ENCODE data around the gene MRPS35.

Gene MRPS35

GRCh38 chr12:27787559-27787958, 76.9 kb downstream of the MRPS35 start:
- no peaks in the 10 kb centered on the region for H3K27me3 Mint-ChIP-seq (ENCODE audit: low read depth)
- H3K27ac Mint-ChIP-seq, result peak overlapping the region in 1 of 3 experiments; percentile 46
- TF ChIP-seq, protein P1, sequence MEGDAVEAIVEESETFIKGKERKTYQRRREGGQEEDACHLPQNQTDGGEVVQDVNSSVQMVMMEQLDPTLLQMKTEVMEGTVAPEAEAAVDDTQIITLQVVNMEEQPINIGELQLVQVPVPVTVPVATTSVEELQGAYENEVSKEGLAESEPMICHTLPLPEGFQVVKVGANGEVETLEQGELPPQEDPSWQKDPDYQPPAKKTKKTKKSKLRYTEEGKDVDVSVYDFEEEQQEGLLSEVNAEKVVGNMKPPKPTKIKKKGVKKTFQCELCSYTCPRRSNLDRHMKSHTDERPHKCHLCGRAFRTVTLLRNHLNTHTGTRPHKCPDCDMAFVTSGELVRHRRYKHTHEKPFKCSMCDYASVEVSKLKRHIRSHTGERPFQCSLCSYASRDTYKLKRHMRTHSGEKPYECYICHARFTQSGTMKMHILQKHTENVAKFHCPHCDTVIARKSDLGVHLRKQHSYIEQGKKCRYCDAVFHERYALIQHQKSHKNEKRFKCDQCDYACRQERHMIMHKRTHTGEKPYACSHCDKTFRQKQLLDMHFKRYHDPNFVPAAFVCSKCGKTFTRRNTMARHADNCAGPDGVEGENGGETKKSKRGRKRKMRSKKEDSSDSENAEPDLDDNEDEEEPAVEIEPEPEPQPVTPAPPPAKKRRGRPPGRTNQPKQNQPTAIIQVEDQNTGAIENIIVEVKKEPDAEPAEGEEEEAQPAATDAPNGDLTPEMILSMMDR (IDR thresholded peaks at IDR 0.05; ENCODE audit: unreplicated experiment in 3 of 3), result no peak
- H3K36me3 Mint-ChIP-seq (ENCODE audit: low read depth), result peaks cover 48% of the 10 kb centered on the region
- no peaks in the 10 kb centered on the region for H3K9me3 Mint-ChIP-seq
- no peak overlapping the region for H3K4me3 Mint-ChIP-seq
- peaks cover 18% of the 10 kb centered on the region for H3K4me1 Mint-ChIP-seq

- Mint-ChIP-seq H3K36me3 (ENCODE audit: low read depth) (peaks cover 52% of the 10 kb centered on the region), H3K27me3 (ENCODE audit: low read depth) (no peaks in the 10 kb centered on the region), H3K4me3 (no peak overlapping the region), H3K4me1 (peaks cover 5% of the 10 kb centered on the region), H3K9me3 (no peaks in the 10 kb centered on the region), H3K27ac (no peak overlapping the region)
- TF ChIP-seq, protein P1 (IDR thresholded peaks at IDR 0.05; ENCODE audit: unreplicated experiment in 3 of 3), result no peak
Observed at GRCh38 chr12:27790179-27790578, 79.5 kb downstream of the MRPS35 start.

DNA sequence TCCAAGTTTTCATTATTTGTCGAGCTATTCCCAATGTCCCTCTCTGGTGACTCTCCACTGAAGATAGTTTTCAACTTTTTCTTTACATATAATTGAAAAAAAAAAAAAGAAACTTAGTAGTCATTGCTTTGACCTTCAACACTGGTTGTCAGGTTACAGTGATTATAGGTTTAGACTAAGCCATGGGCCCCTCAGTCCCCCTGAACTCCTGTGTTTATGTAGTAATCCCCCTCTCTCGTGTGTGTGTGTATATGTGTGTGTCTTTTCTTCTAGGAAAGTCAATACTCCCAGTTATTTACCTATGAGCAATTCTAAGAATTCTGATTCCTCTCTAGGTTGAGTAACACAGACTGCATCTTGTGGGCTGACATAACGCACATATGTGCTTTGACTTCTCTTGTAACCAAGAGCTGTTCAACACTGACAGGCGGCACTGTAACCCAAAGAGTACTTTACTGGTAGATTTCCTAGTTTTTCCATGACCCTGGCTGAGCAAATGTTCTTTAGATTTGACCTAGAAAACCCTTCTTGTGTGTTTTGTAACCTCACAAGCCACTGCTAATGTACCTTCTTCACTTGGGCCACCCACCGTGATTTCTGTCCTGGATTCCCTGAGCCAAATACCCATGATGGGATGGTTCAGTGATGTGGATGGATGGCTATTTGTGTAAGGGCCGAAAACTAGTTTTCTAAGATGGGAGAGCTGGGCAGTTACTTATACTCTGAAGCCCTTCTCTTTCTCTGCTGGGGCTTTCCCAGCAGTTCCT, 84.4 kb downstream of the MRPS35 start:
- no peaks in the 10 kb centered on the region for H3K27me3 Mint-ChIP-seq (ENCODE audit: low read depth)
- TF ChIP-seq, protein P1 (IDR thresholded peaks at IDR 0.05; ENCODE audit: unreplicated experiment in 3 of 3), result no peak
- peaks cover 60% of the 10 kb centered on the region for H3K36me3 Mint-ChIP-seq (ENCODE audit: low read depth)
- H3K9me3 Mint-ChIP-seq, result no peaks in the 10 kb centered on the region
- H3K4me1 Mint-ChIP-seq, result no peaks in the 10 kb centered on the region
- no peak overlapping the region for H3K4me3 Mint-ChIP-seq
- H3K27ac Mint-ChIP-seq, result no peak overlapping the region

DNA sequence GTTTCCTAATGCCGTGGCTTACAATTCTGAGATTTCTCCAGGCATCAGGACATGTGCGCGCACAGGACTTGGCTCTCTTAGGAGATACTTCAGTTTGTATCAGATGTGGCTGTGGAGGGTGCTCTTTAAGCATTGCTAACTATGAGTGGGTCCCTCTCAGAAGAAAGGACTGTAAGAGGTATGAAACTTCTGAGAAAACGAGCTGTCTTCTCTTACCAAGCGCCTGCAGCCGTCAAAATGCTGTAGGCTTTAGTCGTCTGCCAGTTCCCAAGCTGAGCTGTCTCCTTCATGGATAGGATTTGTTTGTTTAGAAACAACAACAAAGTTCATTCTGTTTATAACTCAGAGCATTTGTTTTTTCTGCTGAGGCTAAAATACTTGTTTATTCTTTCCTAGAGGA, 85.5 kb downstream of the MRPS35 start:
- Mint-ChIP-seq H3K4me1 (no peaks in the 10 kb centered on the region), H3K27me3 (ENCODE audit: low read depth) (no peaks in the 10 kb centered on the region), H3K4me3 (no peak overlapping the region), H3K9me3 (no peaks in the 10 kb centered on the region), H3K27ac (no peak overlapping the region), H3K36me3 (ENCODE audit: low read depth) (peaks cover 63% of the 10 kb centered on the region)
- TF ChIP-seq, protein P1 (IDR thresholded peaks at IDR 0.05; ENCODE audit: unreplicated experiment in 3 of 3), result no peak

GRCh38 chr12:27797301-27798025, 86.8 kb downstream of the MRPS35 start:
- TF ChIP-seq, protein P1 (IDR thresholded peaks at IDR 0.05; ENCODE audit: unreplicated experiment in 3 of 3), result no peak
- no peaks in the 10 kb centered on the region for H3K4me1 Mint-ChIP-seq
- H3K9me3 Mint-ChIP-seq, result no peaks in the 10 kb centered on the region
- H3K36me3 Mint-ChIP-seq (ENCODE audit: low read depth), result peaks cover 55% of the 10 kb centered on the region
- H3K27me3 Mint-ChIP-seq (ENCODE audit: low read depth), result no peaks in the 10 kb centered on the region
- no peak overlapping the region for H3K27ac Mint-ChIP-seq
- H3K4me3 Mint-ChIP-seq, result no peak overlapping the region
